ENCODE measurements around the gene PSMA2. TPM values are rescaled to one million over a fixed set of nuclear protein-coding genes. Genes with fewer than 3 reads are reported as not detected.

Gene PSMA2
- total and polyA plus RNA-seq, 2 donors (not counting 1 experiment from before 2014, with no cell fraction given): 27.2 to 161 TPM

DNA sequence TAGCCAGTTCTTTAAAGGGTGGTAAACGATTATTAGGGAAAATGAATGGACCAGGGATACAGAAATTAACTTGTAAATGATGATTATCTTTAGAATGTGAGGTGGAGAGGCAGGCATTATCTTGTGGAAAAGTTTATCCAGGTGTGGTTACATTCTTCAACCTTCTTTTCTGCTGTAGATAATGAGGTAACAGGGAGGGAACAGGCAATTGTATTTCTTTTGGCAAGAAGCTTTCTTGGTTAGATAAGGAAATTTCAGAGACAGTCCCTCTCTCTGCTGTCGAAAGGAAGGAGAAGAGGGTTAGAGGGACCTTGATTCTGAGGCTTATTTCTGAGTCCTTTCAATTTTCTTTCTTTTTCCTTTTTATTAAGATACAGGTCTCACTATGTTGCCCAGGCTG, 32.3 kb upstream of the PSMA2 start:
- no peak for DNase-seq (ENCODE audit: low read depth in 2 of 2)
- no peak for TF ChIP-seq EZH2 (IDR thresholded peaks at IDR 0.05; ENCODE audit: low read length, missing control alignments)
- TF ChIP-seq, protein P1, sequence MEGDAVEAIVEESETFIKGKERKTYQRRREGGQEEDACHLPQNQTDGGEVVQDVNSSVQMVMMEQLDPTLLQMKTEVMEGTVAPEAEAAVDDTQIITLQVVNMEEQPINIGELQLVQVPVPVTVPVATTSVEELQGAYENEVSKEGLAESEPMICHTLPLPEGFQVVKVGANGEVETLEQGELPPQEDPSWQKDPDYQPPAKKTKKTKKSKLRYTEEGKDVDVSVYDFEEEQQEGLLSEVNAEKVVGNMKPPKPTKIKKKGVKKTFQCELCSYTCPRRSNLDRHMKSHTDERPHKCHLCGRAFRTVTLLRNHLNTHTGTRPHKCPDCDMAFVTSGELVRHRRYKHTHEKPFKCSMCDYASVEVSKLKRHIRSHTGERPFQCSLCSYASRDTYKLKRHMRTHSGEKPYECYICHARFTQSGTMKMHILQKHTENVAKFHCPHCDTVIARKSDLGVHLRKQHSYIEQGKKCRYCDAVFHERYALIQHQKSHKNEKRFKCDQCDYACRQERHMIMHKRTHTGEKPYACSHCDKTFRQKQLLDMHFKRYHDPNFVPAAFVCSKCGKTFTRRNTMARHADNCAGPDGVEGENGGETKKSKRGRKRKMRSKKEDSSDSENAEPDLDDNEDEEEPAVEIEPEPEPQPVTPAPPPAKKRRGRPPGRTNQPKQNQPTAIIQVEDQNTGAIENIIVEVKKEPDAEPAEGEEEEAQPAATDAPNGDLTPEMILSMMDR (conservative IDR thresholded peaks at IDR 0.05 in 1 of 2, IDR thresholded peaks at IDR 0.05 in 1 of 2; ENCODE audit: low read depth in 1 of 2, low read length in 2 of 2): no peak
- H3K36me3 ChIP-seq (ENCODE audit: control insufficient read depth, insufficient read depth, low read length): no peaks in the 10 kb centered on the region
- H3K4me3 ChIP-seq (replicated peaks in 1 of 4; ENCODE audit: control extremely low read depth in 1 of 4, insufficient read depth in 1 of 4, low read depth in 3 of 4, low read length in 4 of 4): no peak overlapping the region
- H3K79me2 ChIP-seq (ENCODE audit: control insufficient read depth, insufficient read depth, low read length): no peaks in the 10 kb centered on the region
- H3K27me3 ChIP-seq (ENCODE audit: control insufficient read depth, insufficient read depth, low read length): peaks cover 4% of the 10 kb centered on the region
- no peak overlapping the region for H3K4me2 ChIP-seq (ENCODE audit: extremely low read depth, insufficient read depth, low read length)
- no peak overlapping the region for H3K9ac ChIP-seq (ENCODE audit: insufficient read depth, low read length)
- no peaks in the 10 kb centered on the region for H4K20me1 ChIP-seq (ENCODE audit: control insufficient read depth, extremely low read depth, insufficient read depth, low read length)
- no peaks in the 10 kb centered on the region for H3K4me1 ChIP-seq (ENCODE audit: control insufficient read depth, extremely low read depth, insufficient read depth, low read length)
- no peak overlapping the region for H3K27ac ChIP-seq (ENCODE audit: insufficient read depth, low read length)
- H3K9me3 ChIP-seq (ENCODE audit: control insufficient read depth, insufficient read depth, low read depth, low read length): no peaks in the 10 kb centered on the region
- H2AFZ ChIP-seq (ENCODE audit: low read length): no peak overlapping the region

- TF ChIP-seq, protein P1 (conservative IDR thresholded peaks at IDR 0.05 in 1 of 2, IDR thresholded peaks at IDR 0.05 in 1 of 2; ENCODE audit: low read depth in 1 of 2, low read length in 2 of 2): no peak
- no peak for TF ChIP-seq EZH2 (IDR thresholded peaks at IDR 0.05; ENCODE audit: low read length, missing control alignments)
- Histone ChIP-seq H3K9me3 (ENCODE audit: control insufficient read depth, insufficient read depth, low read depth, low read length) (no peaks in the 10 kb centered on the region), H3K27ac (ENCODE audit: insufficient read depth, low read length) (no peak overlapping the region), H2AFZ (ENCODE audit: low read length) (no peak overlapping the region), H4K20me1 (ENCODE audit: control insufficient read depth, extremely low read depth, insufficient read depth, low read length) (no peaks in the 10 kb centered on the region), H3K4me2 (ENCODE audit: extremely low read depth, insufficient read depth, low read length) (no peak overlapping the region), H3K4me1 (ENCODE audit: control insufficient read depth, extremely low read depth, insufficient read depth, low read length) (no peaks in the 10 kb centered on the region), H3K9ac (ENCODE audit: insufficient read depth, low read length) (no peak overlapping the region), H3K79me2 (ENCODE audit: control insufficient read depth, insufficient read depth, low read length) (no peaks in the 10 kb centered on the region), H3K36me3 (ENCODE audit: control insufficient read depth, insufficient read depth, low read length) (no peaks in the 10 kb centered on the region), H3K4me3 (replicated peaks in 1 of 4; ENCODE audit: control extremely low read depth in 1 of 4, insufficient read depth in 1 of 4, low read depth in 3 of 4, low read length in 4 of 4) (no peak overlapping the region), H3K27me3 (ENCODE audit: control insufficient read depth, insufficient read depth, low read length) (peaks cover 4% of the 10 kb centered on the region)
- DNase-seq (ENCODE audit: low read depth in 2 of 2): no peak
Measured at GRCh38 chr7:42961170-42961569, 29.2 kb upstream of the PSMA2 start.

GRCh38 chr7:42960762-42961161, 28.8 kb upstream of the PSMA2 start:
- Histone ChIP-seq H3K4me2 (ENCODE audit: extremely low read depth, insufficient read depth, low read length) (no peak overlapping the region), H4K20me1 (ENCODE audit: control insufficient read depth, extremely low read depth, insufficient read depth, low read length) (no peaks in the 10 kb centered on the region), H2AFZ (ENCODE audit: low read length) (no peak overlapping the region), H3K27ac (ENCODE audit: insufficient read depth, low read length) (no peak overlapping the region), H3K27me3 (ENCODE audit: control insufficient read depth, insufficient read depth, low read length) (peaks cover 4% of the 10 kb centered on the region), H3K4me1 (ENCODE audit: control insufficient read depth, extremely low read depth, insufficient read depth, low read length) (no peaks in the 10 kb centered on the region), H3K79me2 (ENCODE audit: control insufficient read depth, insufficient read depth, low read length) (no peaks in the 10 kb centered on the region), H3K9ac (ENCODE audit: insufficient read depth, low read length) (no peak overlapping the region), H3K9me3 (ENCODE audit: control insufficient read depth, insufficient read depth, low read depth, low read length) (no peaks in the 10 kb centered on the region), H3K4me3 (replicated peaks in 1 of 4; ENCODE audit: control extremely low read depth in 1 of 4, insufficient read depth in 1 of 4, low read depth in 3 of 4, low read length in 4 of 4) (no peak overlapping the region), H3K36me3 (ENCODE audit: control insufficient read depth, insufficient read depth, low read length) (no peaks in the 10 kb centered on the region)
- DNase-seq (ENCODE audit: low read depth in 2 of 2): no peak
- TF ChIP-seq, protein P1 (conservative IDR thresholded peaks at IDR 0.05 in 1 of 2, IDR thresholded peaks at IDR 0.05 in 1 of 2; ENCODE audit: low read depth in 1 of 2, low read length in 2 of 2): no peak
- no peak for TF ChIP-seq EZH2 (IDR thresholded peaks at IDR 0.05; ENCODE audit: low read length, missing control alignments)

Measured in fibroblast of lung (primary cell).